ENCODE results near the gene GCN1.

GCN1 gene

GRCh38 chr12:120235369-120236323 is 41.1 kb upstream of the GCN1 start:
- DNase-seq, result no peak
- peaks cover 4% of the 10 kb centered on the region for H3K36me3 Mint-ChIP-seq (ENCODE audit: low read depth)
- no peaks in the 10 kb centered on the region for H3K27me3 Mint-ChIP-seq
- H3K4me1 Mint-ChIP-seq (ENCODE audit: low read depth), result peaks cover 90% of the 10 kb centered on the region
- peak overlapping the region; percentile 96 for H3K27ac Mint-ChIP-seq
- no peaks in the 10 kb centered on the region for H3K9me3 Mint-ChIP-seq
- no peak overlapping the region for H3K4me3 Mint-ChIP-seq

GRCh38 chr12:120234643-120235368 is 40.3 kb upstream of the GCN1 start:
- peaks cover 4% of the 10 kb centered on the region for H3K36me3 Mint-ChIP-seq (ENCODE audit: low read depth)
- H3K4me1 Mint-ChIP-seq (ENCODE audit: low read depth), result peaks cover 90% of the 10 kb centered on the region
- peak overlapping the region; percentile 96 for H3K27ac Mint-ChIP-seq
- H3K9me3 Mint-ChIP-seq, result no peaks in the 10 kb centered on the region
- H3K27me3 Mint-ChIP-seq, result no peaks in the 10 kb centered on the region
- H3K4me3 Mint-ChIP-seq, result no peak overlapping the region
- DNase-seq, result no peak

GRCh38 chr12:120231316-120232011 is 36.9 kb upstream of the GCN1 start:
- Mint-ChIP-seq H3K36me3 (ENCODE audit: low read depth) (peaks cover 7% of the 10 kb centered on the region), H3K9me3 (no peaks in the 10 kb centered on the region), H3K27me3 (no peaks in the 10 kb centered on the region), H3K4me3 (peak overlapping the region; percentile 54), H3K27ac (peak overlapping the region; percentile 96), H3K4me1 (ENCODE audit: low read depth) (peaks cover 93% of the 10 kb centered on the region)
- DNase-seq, result peak; percentile 81

GRCh38 chr12:120230974-120231315 is 36.4 kb upstream of the GCN1 start:
- H3K36me3 Mint-ChIP-seq (ENCODE audit: low read depth), result peaks cover 13% of the 10 kb centered on the region
- H3K27ac Mint-ChIP-seq, result peak overlapping the region; percentile 96
- DNase-seq, result peak; percentile 49
- peaks cover 95% of the 10 kb centered on the region for H3K4me1 Mint-ChIP-seq (ENCODE audit: low read depth)
- no peaks in the 10 kb centered on the region for H3K9me3 Mint-ChIP-seq
- H3K4me3 Mint-ChIP-seq, result peak overlapping the region; percentile 54
- no peaks in the 10 kb centered on the region for H3K27me3 Mint-ChIP-seq

- H3K9me3 Mint-ChIP-seq, result no peaks in the 10 kb centered on the region
- H3K27me3 Mint-ChIP-seq, result no peaks in the 10 kb centered on the region
- peak overlapping the region; percentile 54 for H3K4me3 Mint-ChIP-seq
- peaks cover 16% of the 10 kb centered on the region for H3K36me3 Mint-ChIP-seq (ENCODE audit: low read depth)
- DNase-seq, result no peak
- peaks cover 95% of the 10 kb centered on the region for H3K4me1 Mint-ChIP-seq (ENCODE audit: low read depth)
- H3K27ac Mint-ChIP-seq, result peak overlapping the region; percentile 96
Observed at GRCh38 chr12:120230326-120230973, 35.9 kb upstream of the GCN1 start.

- H3K4me3 Mint-ChIP-seq, result no peak overlapping the region
- no peak for DNase-seq
- H3K9me3 Mint-ChIP-seq, result no peaks in the 10 kb centered on the region
- peak overlapping the region; percentile 96 for H3K27ac Mint-ChIP-seq
- peaks cover 19% of the 10 kb centered on the region for H3K36me3 Mint-ChIP-seq (ENCODE audit: low read depth)
- H3K27me3 Mint-ChIP-seq, result no peaks in the 10 kb centered on the region
- H3K4me1 Mint-ChIP-seq (ENCODE audit: low read depth), result peaks cover 93% of the 10 kb centered on the region
Observed at GRCh38 chr12:120229487-120230325, 35.2 kb upstream of the GCN1 start.

- Mint-ChIP-seq H3K4me1 (ENCODE audit: low read depth) (peaks cover 89% of the 10 kb centered on the region), H3K27ac (peak overlapping the region; percentile 96), H3K27me3 (no peaks in the 10 kb centered on the region), H3K36me3 (ENCODE audit: low read depth) (peaks cover 23% of the 10 kb centered on the region), H3K9me3 (no peaks in the 10 kb centered on the region), H3K4me3 (peak overlapping the region; percentile 5)
- no peak for DNase-seq
Observed at GRCh38 chr12:120229071-120229486, 34.6 kb upstream of the GCN1 start.

- peak; percentile 92 for DNase-seq
- peak overlapping the region; percentile 11 for H3K4me3 Mint-ChIP-seq
- H3K27me3 Mint-ChIP-seq, result no peaks in the 10 kb centered on the region
- peaks cover 83% of the 10 kb centered on the region for H3K4me1 Mint-ChIP-seq (ENCODE audit: low read depth)
- H3K9me3 Mint-ChIP-seq, result no peaks in the 10 kb centered on the region
- peaks cover 23% of the 10 kb centered on the region for H3K36me3 Mint-ChIP-seq (ENCODE audit: low read depth)
- peak overlapping the region; percentile 96 for H3K27ac Mint-ChIP-seq
Observed at GRCh38 chr12:120228291-120229070, 34.0 kb upstream of the GCN1 start.

GRCh38 chr12:120228041-120228290 is 33.5 kb upstream of the GCN1 start:
- no peak for DNase-seq
- H3K36me3 Mint-ChIP-seq (ENCODE audit: low read depth), result peaks cover 27% of the 10 kb centered on the region

GRCh38 chr12:120227233-120228040 is 32.9 kb upstream of the GCN1 start:
- H3K9me3 Mint-ChIP-seq, result no peaks in the 10 kb centered on the region
- H3K36me3 Mint-ChIP-seq (ENCODE audit: low read depth), result peaks cover 31% of the 10 kb centered on the region
- no peak overlapping the region for H3K4me3 Mint-ChIP-seq
- DNase-seq, result no peak
- H3K4me1 Mint-ChIP-seq (ENCODE audit: low read depth), result peaks cover 73% of the 10 kb centered on the region
- no peaks in the 10 kb centered on the region for H3K27me3 Mint-ChIP-seq
- peak overlapping the region; percentile 96 for H3K27ac Mint-ChIP-seq

More at GRCh38 chr12:120228041-120228290, 33.5 kb upstream of the GCN1 start:
- Mint-ChIP-seq H3K9me3 (no peaks in the 10 kb centered on the region), H3K27me3 (no peaks in the 10 kb centered on the region), H3K4me1 (ENCODE audit: low read depth) (peaks cover 78% of the 10 kb centered on the region), H3K4me3 (no peak overlapping the region), H3K27ac (peak overlapping the region; percentile 96)

GRCh38 chr12:120225852-120226640 is 31.5 kb upstream of the GCN1 start:
- Mint-ChIP-seq H3K4me1 (ENCODE audit: low read depth) (peaks cover 59% of the 10 kb centered on the region), H3K27me3 (no peaks in the 10 kb centered on the region), H3K9me3 (no peaks in the 10 kb centered on the region), H3K36me3 (ENCODE audit: low read depth) (peaks cover 42% of the 10 kb centered on the region), H3K27ac (peak overlapping the region; percentile 92), H3K4me3 (peak overlapping the region; percentile 64)
- peak; percentile 47 for DNase-seq

- Mint-ChIP-seq H3K36me3 (ENCODE audit: low read depth) (peaks cover 51% of the 10 kb centered on the region), H3K4me1 (ENCODE audit: low read depth) (peaks cover 50% of the 10 kb centered on the region), H3K27me3 (no peaks in the 10 kb centered on the region), H3K9me3 (no peaks in the 10 kb centered on the region), H3K4me3 (peak overlapping the region; percentile 29), H3K27ac (peak overlapping the region; percentile 92)
- no peak for DNase-seq
Observed at GRCh38 chr12:120225200-120225558, 30.7 kb upstream of the GCN1 start.
